Sigmoid colon (tissue), 7 donors: Measurements from ENCODE around the gene CNTNAP5. TPM values are rescaled to one million over a fixed set of nuclear protein-coding genes. Genes with fewer than 3 reads are reported as not detected.

Experiments used
- DNase-seq: peaks from one replicate; pipeline ENCODE4 v3.0.0-alpha.2; 2019
- H3K27ac ChIP-seq, 4 donors: fragments of 200-600 bp; sonication (generic); one replicate each; pipeline ENCODE4 v1.5.1; 2016 to 2019; ENCODE audit warnings: mild to moderate bottlenecking in 1 of 4
- H3K27me3 ChIP-seq, 3 donors: fragments of 200-600 bp; sonication (generic); one replicate each; pipeline ENCODE4 v1.5.1; 2019; ENCODE audit warnings: mild to moderate bottlenecking in 1 of 3
- H3K36me3 ChIP-seq, 4 donors: fragments of 200-600 bp; sonication (generic); one replicate each; pipeline ENCODE4 v1.5.1; 2016 to 2019
- H3K4me1 ChIP-seq, 4 donors: fragments of 200-600 bp; sonication (generic); one replicate each; pipeline ENCODE4 v1.5.1; 2017 to 2019
- H3K4me3 ChIP-seq, 4 donors: fragments of 200-600 bp; sonication (generic); one replicate each; pipeline ENCODE4 v1.5.1; 2017 to 2019; ENCODE audit warnings: mild to moderate bottlenecking in 2 of 4, moderate library complexity in 1 of 4
- H3K9me3 ChIP-seq, 4 donors: fragments of 200-600 bp in 3 of 4; sonication (generic) in 3 of 4; one replicate each; pipeline versions ENCODE4 v1.5.1 to v1.6.1; 2013 to 2019
- CTCF ChIP-seq, 4 experiments: fragments of 450-650 bp in 3 of 4; fragments of 200-600 bp in 1 of 4; IDR thresholded peaks; one replicate each; pipeline ENCODE4 v1.5.1; 2016 to 2019; ENCODE audit warnings: antibody characterized with exemption in 4 of 4, mild to moderate bottlenecking in 3 of 4, moderate library complexity in 2 of 4
- EP300 ChIP-seq, 4 donors: sonication (generic); formaldehyde crosslinking; IDR thresholded peaks; one replicate each; pipeline ENCODE4 v1.6.1; 2017; ENCODE audit warnings: antibody characterized with exemption in 4 of 4
- POLR2A ChIP-seq, 2 donors: fragments of 450-650 bp; IDR thresholded peaks; one replicate each; pipeline ENCODE4 v1.6.1; 2016; ENCODE audit warnings: antibody characterized with exemption in 2 of 2, mild to moderate bottlenecking in 2 of 2, moderate library complexity in 2 of 2
- POLR2AphosphoS5 ChIP-seq, 4 donors: sonication (generic); formaldehyde crosslinking; IDR thresholded peaks; one replicate each; pipeline ENCODE4 v1.6.1; 2017; ENCODE audit warnings: antibody characterized with exemption in 4 of 4
- WGBS, 2 donors: extraction: QIAGEN DNeasy Blood & Tissue Kit; methylation state at CpG; one replicate each; pipeline ENCODE4 v1.1.7; 2013; 5-methylcytosine and 5-hydroxymethylcytosine counted together
- intact Hi-C: fragments of 100-400 bp; cut with DNase I; formaldehyde crosslinking; loops from one replicate; pipeline ENCODE4 v1.15.1; 2023
- polyA plus RNA-seq, 3 donors: library from polyadenylated mRNA; stranded (reverse); fragments of 200-250 nt; gene quantifications; one replicate each; pipeline ENCODE4 v1.2.3, GENCODE V29; 2013
- total RNA-seq, 4 donors: library from RNA; depleted of rRNA; stranded (reverse); fragments of >200 nt; gene quantifications; one replicate each; pipeline ENCODE4 v1.1.0, GENCODE V29; 2016
- donor health status: healthy with polysubstance abuse.
- donor health status: Bipolar disorder and iron deficiency.
- donor health status: healthy.

Gene CNTNAP5
- total and polyA plus RNA-seq, 7 donors, result 0.74 to 4.5 (median 1.5) TPM; not detected in 2

- H3K27ac ChIP-seq, result no peak overlapping the region
- no peaks in the 10 kb centered on the region for H3K27me3 ChIP-seq
- no peaks in the 10 kb centered on the region for H3K36me3 ChIP-seq
- TF ChIP-seq POLR2AphosphoS5 (IDR thresholded peaks at IDR 0.05), result no peak
- TF ChIP-seq EP300 (IDR thresholded peaks at IDR 0.05), result no peak
- no peak for TF ChIP-seq POLR2A (IDR thresholded peaks at IDR 0.05)
- no peak for TF ChIP-seq CTCF (IDR thresholded peaks at IDR 0.05)
- intact Hi-C loops, result no loop called here
- 68 to 84% methylated on average over 4 of the region's 4 CpGs for WGBS, 2 donors
- no peak for DNase-seq
- H3K4me1 ChIP-seq, result no peaks in the 10 kb centered on the region
- no peak overlapping the region for H3K4me3 ChIP-seq
- no peaks in the 10 kb centered on the region for H3K9me3 ChIP-seq
Observed at GRCh38 chr2:124560592-124561112, 535.6 kb downstream of the CNTNAP5 start.

- Histone ChIP-seq H3K9me3 (no peaks in the 10 kb centered on the region), H3K27ac (no peak overlapping the region), H3K4me3 (no peak overlapping the region), H3K4me1 (no peaks in the 10 kb centered on the region), H3K36me3 (no peaks in the 10 kb centered on the region), H3K27me3 (no peaks in the 10 kb centered on the region)
- WGBS, 2 donors, result 81 to 89% methylated on average over 2 of the region's 2 CpGs
- TF ChIP-seq EP300 (IDR thresholded peaks at IDR 0.05) (no peak), POLR2AphosphoS5 (IDR thresholded peaks at IDR 0.05) (no peak), POLR2A (IDR thresholded peaks at IDR 0.05) (no peak), CTCF (IDR thresholded peaks at IDR 0.05) (no peak)
- DNase-seq, result no peak
- intact Hi-C loops, result no loop called here
Observed at GRCh38 chr2:124561486-124561885, 536.4 kb downstream of the CNTNAP5 start.

- Histone ChIP-seq H3K4me3 (no peak overlapping the region), H3K27ac (no peak overlapping the region), H3K27me3 (no peaks in the 10 kb centered on the region), H3K9me3 (no peaks in the 10 kb centered on the region), H3K4me1 (no peaks in the 10 kb centered on the region), H3K36me3 (no peaks in the 10 kb centered on the region)
- no peak for DNase-seq
- intact Hi-C loops, result no loop called here
- TF ChIP-seq EP300 (IDR thresholded peaks at IDR 0.05), result no peak
- no peak for TF ChIP-seq POLR2AphosphoS5 (IDR thresholded peaks at IDR 0.05)
- no peak for TF ChIP-seq POLR2A (IDR thresholded peaks at IDR 0.05)
- TF ChIP-seq CTCF (IDR thresholded peaks at IDR 0.05), result no peak
Observed at GRCh38 chr2:124563426-124563825, 538.3 kb downstream of the CNTNAP5 start.

DNA sequence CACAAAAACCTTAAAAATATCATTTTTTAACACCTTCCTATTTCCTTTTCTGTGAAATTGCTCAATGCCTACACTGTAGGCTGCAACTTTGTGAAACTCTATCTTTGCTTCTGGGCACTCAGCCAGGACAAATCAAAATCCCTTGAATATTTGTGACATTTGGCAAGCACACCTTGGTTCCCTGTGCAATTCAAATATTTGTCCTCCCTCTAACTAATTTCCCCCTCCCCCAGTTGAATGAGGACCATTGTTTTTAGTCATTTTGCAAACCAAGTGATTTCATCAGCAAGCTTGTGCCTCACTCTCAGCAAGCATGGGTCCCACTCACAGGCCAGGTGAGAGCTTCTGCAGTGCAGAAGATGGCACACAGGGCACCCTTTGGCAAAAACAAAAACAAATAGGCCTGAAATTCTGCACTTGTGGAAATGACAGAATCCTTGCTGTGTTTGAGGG lies 541.5 kb downstream of the CNTNAP5 start:
- H3K4me3 ChIP-seq, result no peak overlapping the region
- intact Hi-C loops, result no loop called here
- H3K27me3 ChIP-seq, result no peaks in the 10 kb centered on the region
- no peak for DNase-seq
- no peak for TF ChIP-seq CTCF (IDR thresholded peaks at IDR 0.05)
- TF ChIP-seq POLR2AphosphoS5 (IDR thresholded peaks at IDR 0.05), result no peak
- TF ChIP-seq POLR2A (IDR thresholded peaks at IDR 0.05), result no peak
- no peak for TF ChIP-seq EP300 (IDR thresholded peaks at IDR 0.05)
- H3K27ac ChIP-seq, result no peak overlapping the region
- H3K9me3 ChIP-seq, result no peaks in the 10 kb centered on the region
- H3K36me3 ChIP-seq, result no peaks in the 10 kb centered on the region
- no peaks in the 10 kb centered on the region for H3K4me1 ChIP-seq

- TF ChIP-seq POLR2AphosphoS5 (IDR thresholded peaks at IDR 0.05) (no peak), EP300 (IDR thresholded peaks at IDR 0.05) (no peak), CTCF (IDR thresholded peaks at IDR 0.05) (no peak)
- H3K4me3 ChIP-seq, result no peak overlapping the region
- no peaks in the 10 kb centered on the region for H3K9me3 ChIP-seq
- intact Hi-C loops, result no loop called here
- DNase-seq, result no peak
- H3K27me3 ChIP-seq, result no peaks in the 10 kb centered on the region
- no peak overlapping the region for H3K27ac ChIP-seq
- no peaks in the 10 kb centered on the region for H3K4me1 ChIP-seq
- no peaks in the 10 kb centered on the region for H3K36me3 ChIP-seq
Observed at GRCh38 chr2:124570872-124571271, 545.8 kb downstream of the CNTNAP5 start.
